ENCODE data around the gene CCDC57. TPM values are rescaled to one million over a fixed set of nuclear protein-coding genes. Genes with fewer than 3 reads are reported as not detected.

Gene CCDC57
- total RNA-seq, 4 donors from 2014 or later: 27.1 to 79.9 (median 50.9) TPM

DNA sequence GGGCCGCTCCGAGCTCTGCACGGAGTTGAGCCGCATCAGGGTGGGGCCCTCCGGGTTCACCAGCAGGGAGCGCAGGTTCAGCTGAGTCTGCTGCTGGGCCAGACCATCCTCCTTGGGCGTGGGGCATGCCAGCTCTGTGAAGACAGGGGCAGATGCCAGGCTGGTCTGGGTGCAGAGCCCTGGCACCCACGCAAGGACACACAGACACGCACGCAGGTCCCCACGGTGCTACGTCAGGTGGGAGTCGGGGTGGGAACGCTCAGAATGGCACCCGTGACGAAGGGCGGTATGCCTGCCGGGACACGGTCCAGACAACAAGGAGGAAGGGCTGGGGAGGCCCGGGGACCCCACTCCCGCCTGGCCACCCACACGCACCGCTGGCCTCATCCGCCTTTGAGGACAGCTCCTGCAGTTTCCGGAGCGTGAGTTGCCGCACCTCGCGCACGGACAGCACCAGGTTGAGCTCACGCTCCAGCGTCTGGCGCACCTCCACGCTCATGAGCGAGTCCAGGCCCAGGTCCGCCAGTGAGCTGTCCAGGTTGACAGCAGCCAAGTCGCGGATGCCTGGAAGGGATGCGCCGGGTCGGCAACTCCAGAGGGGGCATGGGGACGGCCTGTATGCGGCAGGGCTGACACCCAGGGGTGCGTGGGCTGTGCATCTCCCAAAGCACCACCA, 131.7 kb downstream of the CCDC57 start:
- Histone ChIP-seq H3K27me3 (no peaks in the 10 kb centered on the region), H3K27ac (no peak overlapping the region), H3K4me3 (replicated peaks in 1 of 3) (no peak overlapping the region), H3K9me3 (no peaks in the 10 kb centered on the region), H3K36me3 (peaks cover 42 to 67% of the 10 kb centered on the region in 2 donors), H3K4me1 (no peaks in the 10 kb centered on the region)
- TF ChIP-seq CTCF (IDR thresholded peaks at IDR 0.05) (no peak), POLR2A (IDR thresholded peaks at IDR 0.05) (no peak)
- WGBS, 2 donors: 95 to 99% methylated on average over 12 to 25 of the region's 44 CpGs
- DNase-seq: no peak
- intact Hi-C loops (cut with DNase I): no loop called here

GRCh38 chr17:82080048-82080788, 132.4 kb downstream of the CCDC57 start:
- intact Hi-C loops (cut with DNase I): no loop called here
- 88 to 93% methylated on average over 26 to 27 of the region's 36 CpGs for WGBS, 2 donors
- H3K27me3 ChIP-seq: no peaks in the 10 kb centered on the region
- no peak for DNase-seq
- peaks cover 35 to 60% of the 10 kb centered on the region in 2 donors for H3K36me3 ChIP-seq
- H3K4me1 ChIP-seq: no peaks in the 10 kb centered on the region
- H3K27ac ChIP-seq: no peak overlapping the region
- no peak overlapping the region for H3K4me3 ChIP-seq (replicated peaks in 1 of 3)
- TF ChIP-seq CTCF (IDR thresholded peaks at IDR 0.05): no peak
- TF ChIP-seq POLR2A (IDR thresholded peaks at IDR 0.05): no peak
- no peaks in the 10 kb centered on the region for H3K9me3 ChIP-seq

GRCh38 chr17:82079001-82079677, 133.5 kb downstream of the CCDC57 start:
- peaks cover 27 to 49% of the 10 kb centered on the region in 2 donors for H3K36me3 ChIP-seq
- TF ChIP-seq CTCF (IDR thresholded peaks at IDR 0.05) (no peak), POLR2A (IDR thresholded peaks at IDR 0.05) (no peak)

GRCh38 chr17:82078433-82078832, 134.2 kb downstream of the CCDC57 start:
- Histone ChIP-seq H3K27ac (no peak overlapping the region), H3K27me3 (no peaks in the 10 kb centered on the region), H3K4me3 (replicated peaks in 1 of 3) (no peak overlapping the region), H3K4me1 (no peaks in the 10 kb centered on the region), H3K9me3 (no peaks in the 10 kb centered on the region), H3K36me3 (peaks cover 20 to 42% of the 10 kb centered on the region in 2 donors)
- intact Hi-C loops (cut with DNase I): no loop called here
- 93 to 97% methylated on average over 10 to 11 of the region's 18 CpGs for WGBS, 2 donors
- TF ChIP-seq CTCF (IDR thresholded peaks at IDR 0.05): no peak
- TF ChIP-seq POLR2A (IDR thresholded peaks at IDR 0.05): no peak
- no peak for DNase-seq

More at GRCh38 chr17:82079001-82079677, 133.5 kb downstream of the CCDC57 start:
- Histone ChIP-seq H3K4me3 (replicated peaks in 1 of 3) (no peak overlapping the region), H3K27ac (no peak overlapping the region), H3K27me3 (no peaks in the 10 kb centered on the region), H3K4me1 (no peaks in the 10 kb centered on the region), H3K9me3 (no peaks in the 10 kb centered on the region)
- DNase-seq: no peak
- intact Hi-C loops (cut with DNase I): no loop called here
- 96% methylated on average over 29 to 35 of the region's 47 CpGs for WGBS, 2 donors

Measured in thyroid gland (tissue), 4 donors.